ENCODE data around the gene GRID1. TPM values are rescaled to one million over a fixed set of nuclear protein-coding genes. Genes with fewer than 3 reads are reported as not detected.
A peak's percentile ranks its signal among the peaks of the same experiment; 100 is the strongest.

The GRID1 gene
- total RNA-seq, 1 experiment from 2014 or later = 0.37 TPM

- no peak overlapping the region for H3K27ac Mint-ChIP-seq
- ATAC-seq (peak; percentile 78), DNase-seq (ENCODE audit: low spot score) (no peak)
- TF ChIP-seq E2F4 (CRISPR knock-in tag; IDR thresholded peaks at IDR 0.05; ENCODE audit: borderline replicate concordance, low read depth) (no peak), NR3C1 (CRISPR knock-in tag; conservative IDR thresholded peaks at IDR 0.05; ENCODE audit: low read depth) (no peak), ZNF512 (CRISPR knock-in tag; IDR thresholded peaks at IDR 0.05; ENCODE audit: borderline replicate concordance) (no peak), STAT6 (CRISPR knock-in tag; conservative IDR thresholded peaks at IDR 0.05; ENCODE audit: low read depth) (no peak), GRHL2 (CRISPR knock-in tag; IDR thresholded peaks at IDR 0.05; ENCODE audit: insufficient replicate concordance, severe bottlenecking) (no peak), MXD4 (CRISPR knock-in tag; IDR thresholded peaks at IDR 0.05; ENCODE audit: borderline replicate concordance) (no peak), CREM (CRISPR knock-in tag; IDR thresholded peaks at IDR 0.05) (no peak)
- CTCF ChIA-PET = no interaction called here
- H3K4me1 Mint-ChIP-seq = peaks cover 21% of the 10 kb centered on the region
- H3K27me3 Mint-ChIP-seq (ENCODE audit: low read depth) = no peaks in the 10 kb centered on the region
- no peaks in the 10 kb centered on the region for H3K36me3 Mint-ChIP-seq
- POLR2A ChIA-PET = no interaction called here
- H3K4me3 Mint-ChIP-seq = no peak overlapping the region
- H3K9me3 Mint-ChIP-seq = no peaks in the 10 kb centered on the region
These were observed 801.2 kb downstream of the GRID1 start for GRCh38 chr10:85565381-85565780.

GRCh38 chr10:85558533-85558932, 808.1 kb downstream of the GRID1 start:
- no peak for ATAC-seq
- ChIA-PET CTCF (no interaction called here), POLR2A (no interaction called here)
- no peak for DNase-seq (ENCODE audit: low spot score)
- no peaks in the 10 kb centered on the region for H3K4me1 Mint-ChIP-seq
- TF ChIP-seq ZNF423 (CRISPR knock-in tag; IDR thresholded peaks at IDR 0.05) (no peak), IRF2 (CRISPR knock-in tag; IDR thresholded peaks at IDR 0.05; ENCODE audit: borderline replicate concordance, low read depth) (no peak)
- no peaks in the 10 kb centered on the region for H3K36me3 Mint-ChIP-seq
- H3K27me3 Mint-ChIP-seq (ENCODE audit: low read depth) = no peaks in the 10 kb centered on the region
- H3K27ac Mint-ChIP-seq = no peak overlapping the region
- no peak overlapping the region for H3K4me3 Mint-ChIP-seq
- no peaks in the 10 kb centered on the region for H3K9me3 Mint-ChIP-seq

- H3K27me3 Mint-ChIP-seq (ENCODE audit: low read depth) = no peaks in the 10 kb centered on the region
- no peaks in the 10 kb centered on the region for H3K36me3 Mint-ChIP-seq
- ChIA-PET CTCF (no interaction called here), POLR2A (no interaction called here)
- no peak for ATAC-seq
- no peak for DNase-seq (ENCODE audit: low spot score)
- no peak overlapping the region for H3K27ac Mint-ChIP-seq
- H3K4me3 Mint-ChIP-seq = no peak overlapping the region
- no peaks in the 10 kb centered on the region for H3K4me1 Mint-ChIP-seq
- no peaks in the 10 kb centered on the region for H3K9me3 Mint-ChIP-seq
- TF ChIP-seq ATF6 (CRISPR knock-in tag; IDR thresholded peaks at IDR 0.05) (no peak), NFE2L1 (CRISPR knock-in tag; IDR thresholded peaks at IDR 0.05) (no peak), ZNF532 (CRISPR knock-in tag; IDR thresholded peaks at IDR 0.05; ENCODE audit: borderline replicate concordance) (no peak), TCF7 (CRISPR knock-in tag; IDR thresholded peaks at IDR 0.05; ENCODE audit: low read depth) (no peak), E2F4 (CRISPR knock-in tag; IDR thresholded peaks at IDR 0.05; ENCODE audit: borderline replicate concordance, low read depth) (no peak), NR2C2 (CRISPR knock-in tag; IDR thresholded peaks at IDR 0.05) (no peak), RELA (CRISPR knock-in tag; IDR thresholded peaks at IDR 0.05; ENCODE audit: borderline replicate concordance) (no peak)
These were observed 808.9 kb downstream of the GRID1 start for GRCh38 chr10:85557706-85558105.

All from WTC11 (cell line).